Vagina (tissue), 2 donors: ENCODE results near the gene POC1A. TPM values are rescaled to one million over a fixed set of nuclear protein-coding genes. Genes with fewer than 3 reads are reported as not detected.
A peak's percentile ranks its signal among the peaks of the same experiment; 100 is the strongest.

Source experiments
- DNase-seq, 2 donors: peaks; one replicate each; pipeline ENCODE4 v3.0.0-alpha.2; 2017; ENCODE audit errors: extremely low spot score in 2 of 2
- H3K27ac ChIP-seq: fragments of 200-600 bp; sonication (generic); one replicate; pipeline ENCODE4 v1.5.1; 2019
- H3K27me3 ChIP-seq: fragments of 200-600 bp; sonication (generic); one replicate; pipeline ENCODE4 v1.5.1; 2019
- H3K36me3 ChIP-seq, 2 donors: fragments of 200-600 bp; sonication (generic); one replicate each; pipeline ENCODE4 v1.5.1; 2017 to 2019
- H3K4me1 ChIP-seq: fragments of 200-600 bp; sonication (generic); one replicate; pipeline ENCODE4 v1.5.1; 2019
- H3K4me3 ChIP-seq, 2 donors: fragments of 200-600 bp; sonication (generic); 1 replicate in 1 of 2; 2 replicates in 1 of 2; pipeline ENCODE4 v1.5.1; 2016 to 2019
- H3K9me3 ChIP-seq: fragments of 200-600 bp; sonication (generic); one replicate; pipeline ENCODE4 v1.5.1; 2019
- CTCF ChIP-seq, 3 experiments: fragments of 450-650 bp in 2 of 3; fragments of 200-600 bp in 1 of 3; sonication (generic) in 1 of 3; IDR thresholded peaks; one replicate each; pipeline ENCODE4 v1.5.1; 2017 to 2019; ENCODE audit warnings: antibody characterized with exemption in 3 of 3, mild to moderate bottlenecking in 2 of 3, moderate library complexity in 2 of 3
- POLR2A ChIP-seq, 2 donors: fragments of 450-650 bp; IDR thresholded peaks; one replicate each; pipeline ENCODE4 v1.6.1; 2017; ENCODE audit warnings: antibody characterized with exemption in 2 of 2, mild to moderate bottlenecking in 2 of 2, moderate library complexity in 2 of 2
- POLR2AphosphoS5 ChIP-seq, 2 donors: sonication (generic); formaldehyde crosslinking; IDR thresholded peaks; one replicate each; pipeline ENCODE4 v1.9.0; 2017; ENCODE audit warnings: antibody characterized with exemption in 2 of 2, mild to moderate bottlenecking in 2 of 2, low read depth in 1 of 2; ENCODE audit not compliant: insufficient read depth in 1 of 2
- intact Hi-C: fragments of 100-400 bp; cut with DNase I; formaldehyde crosslinking; loops from one replicate; pipeline ENCODE4 v1.15.1; 2023
- total RNA-seq: library from RNA; depleted of rRNA; stranded (reverse); fragments of >200 nt; gene quantifications from one replicate; pipeline ENCODE4 v1.2.3, GENCODE V29; 2016

POC1A gene
- total RNA-seq, 1 donor from 2014 or later, result 0.74 TPM

GRCh38 chr3:52175416-52176179, 21.4 kb upstream of the POC1A start:
- no peak overlapping the region for H3K27ac ChIP-seq
- peaks cover 10% of the 10 kb centered on the region for H3K4me1 ChIP-seq
- TF ChIP-seq POLR2AphosphoS5 (IDR thresholded peaks at IDR 0.05; ENCODE audit: insufficient read depth in 1 of 2, low read depth in 1 of 2), result no peak
- no peak for TF ChIP-seq POLR2A (IDR thresholded peaks at IDR 0.05)
- TF ChIP-seq CTCF (IDR thresholded peaks at IDR 0.05), result no peak
- H3K4me3 ChIP-seq, result no peak overlapping the region
- H3K36me3 ChIP-seq, result no peaks in the 10 kb centered on the region
- no peaks in the 10 kb centered on the region for H3K9me3 ChIP-seq
- intact Hi-C loops, result no loop called here
- no peaks in the 10 kb centered on the region for H3K27me3 ChIP-seq
- peak in 1 of 2 donors; percentile 69 for DNase-seq

- Histone ChIP-seq H3K27ac (no peak overlapping the region), H3K27me3 (no peaks in the 10 kb centered on the region), H3K9me3 (no peaks in the 10 kb centered on the region), H3K36me3 (no peaks in the 10 kb centered on the region), H3K4me1 (peaks cover 10% of the 10 kb centered on the region), H3K4me3 (no peak overlapping the region)
- TF ChIP-seq CTCF (IDR thresholded peaks at IDR 0.05), result no peak
- no peak for TF ChIP-seq POLR2A (IDR thresholded peaks at IDR 0.05)
- no peak for TF ChIP-seq POLR2AphosphoS5 (IDR thresholded peaks at IDR 0.05; ENCODE audit: insufficient read depth in 1 of 2, low read depth in 1 of 2)
- intact Hi-C loops, result no loop called here
- peak in 1 of 2 donors; percentile 60 for DNase-seq
Observed at GRCh38 chr3:52174896-52175295, 20.7 kb upstream of the POC1A start.

- H3K36me3 ChIP-seq, result no peaks in the 10 kb centered on the region
- intact Hi-C loops, result no loop called here
- no peaks in the 10 kb centered on the region for H3K27me3 ChIP-seq
- no peak overlapping the region for H3K27ac ChIP-seq
- no peaks in the 10 kb centered on the region for H3K9me3 ChIP-seq
- peaks cover 10% of the 10 kb centered on the region for H3K4me1 ChIP-seq
- TF ChIP-seq POLR2AphosphoS5 (IDR thresholded peaks at IDR 0.05; ENCODE audit: insufficient read depth in 1 of 2, low read depth in 1 of 2), result no peak
- no peak for TF ChIP-seq CTCF (IDR thresholded peaks at IDR 0.05)
- TF ChIP-seq POLR2A (IDR thresholded peaks at IDR 0.05), result no peak
- peak in 1 of 2 donors; percentile 65 for DNase-seq
- no peak overlapping the region for H3K4me3 ChIP-seq
Observed at GRCh38 chr3:52173101-52173500, 18.9 kb upstream of the POC1A start.

GRCh38 chr3:52172262-52172757, 18.1 kb upstream of the POC1A start:
- H3K4me3 ChIP-seq, result no peak overlapping the region
- DNase-seq, result peak in 1 of 2 donors; percentile 58
- H3K27me3 ChIP-seq, result no peaks in the 10 kb centered on the region
- TF ChIP-seq CTCF (IDR thresholded peaks at IDR 0.05) (no peak), POLR2AphosphoS5 (IDR thresholded peaks at IDR 0.05; ENCODE audit: insufficient read depth in 1 of 2, low read depth in 1 of 2) (no peak), POLR2A (IDR thresholded peaks at IDR 0.05) (no peak)
- no peaks in the 10 kb centered on the region for H3K36me3 ChIP-seq
- H3K27ac ChIP-seq, result no peak overlapping the region
- H3K4me1 ChIP-seq, result peaks cover 8% of the 10 kb centered on the region
- H3K9me3 ChIP-seq, result no peaks in the 10 kb centered on the region
- intact Hi-C loops, result no loop called here
